Hematopoietic multipotent progenitor cell treated with erythropoietin and hydrocortisone succinate and interleukin-3 and kit ligand, for 15 days (in vitro differentiated cells): Measurements from ENCODE around the gene LHPP.
A peak's percentile ranks its signal among the peaks of the same experiment; 100 is the strongest.

ENCODE experiments used
- DNase-seq: peaks from one replicate; pipeline ENCODE4 v3.0.0-alpha.2; 2015; ENCODE audit warnings: low spot score

Gene LHPP

DNA sequence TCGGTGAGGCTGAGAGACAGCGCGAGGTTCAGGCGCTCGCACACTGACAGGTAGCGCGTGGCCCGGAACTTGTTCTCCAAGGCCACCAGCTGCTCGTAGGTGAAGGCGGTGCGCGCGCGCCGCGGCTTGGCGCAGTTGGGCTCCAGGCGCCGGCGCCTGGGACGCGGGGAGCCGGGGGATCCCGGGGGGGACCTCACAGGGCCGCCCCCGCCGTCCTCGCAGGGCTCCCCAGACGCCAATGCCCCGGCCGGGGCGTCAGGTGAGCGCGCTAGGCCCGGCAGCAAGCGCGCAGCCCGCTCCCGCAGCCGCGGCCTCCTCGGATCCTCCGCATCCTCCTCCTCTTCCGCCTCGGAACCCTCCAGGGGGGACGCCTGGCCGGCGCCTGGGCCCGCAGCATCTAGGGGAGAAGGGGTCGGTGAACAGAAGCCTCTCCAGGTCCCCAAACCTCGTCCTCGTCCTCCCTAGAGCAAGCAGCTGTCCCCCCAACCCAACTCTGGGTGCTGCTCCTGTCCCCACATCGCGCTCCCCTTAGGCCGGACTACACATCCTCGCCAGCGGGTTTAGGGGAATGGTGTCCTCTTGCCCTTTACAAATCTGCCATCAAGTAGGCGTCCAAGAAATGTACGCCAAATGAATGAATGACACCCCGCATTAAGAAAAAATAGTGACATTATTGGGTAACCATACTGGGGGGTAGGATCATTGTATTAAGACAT is 13.7 kb upstream of the LHPP start:
- DNase-seq = no peak

DNA sequence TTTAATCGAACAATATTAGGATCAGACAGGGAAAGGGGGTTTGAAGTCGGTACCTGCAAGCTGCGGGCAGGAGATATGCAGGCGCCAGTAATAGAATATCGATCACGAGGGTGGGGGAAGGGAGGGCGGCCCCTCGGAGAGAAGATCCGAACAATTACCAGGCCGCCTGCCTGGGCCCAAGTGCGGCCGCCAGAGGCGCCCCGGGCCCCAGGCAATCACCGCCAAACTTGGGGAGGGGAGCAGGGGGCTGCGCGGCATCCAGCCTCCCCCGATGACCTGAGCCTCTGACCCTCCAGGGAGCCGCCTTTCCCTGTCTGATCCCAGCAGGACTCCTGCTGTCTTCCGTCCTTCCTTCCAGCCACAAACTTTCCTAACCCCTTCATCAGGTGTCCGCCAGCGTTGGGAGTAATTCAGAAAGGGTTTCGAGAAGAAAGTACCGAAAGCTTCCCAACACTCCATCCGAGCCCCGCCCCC is 12.9 kb upstream of the LHPP start:
- no peak for DNase-seq

DNA sequence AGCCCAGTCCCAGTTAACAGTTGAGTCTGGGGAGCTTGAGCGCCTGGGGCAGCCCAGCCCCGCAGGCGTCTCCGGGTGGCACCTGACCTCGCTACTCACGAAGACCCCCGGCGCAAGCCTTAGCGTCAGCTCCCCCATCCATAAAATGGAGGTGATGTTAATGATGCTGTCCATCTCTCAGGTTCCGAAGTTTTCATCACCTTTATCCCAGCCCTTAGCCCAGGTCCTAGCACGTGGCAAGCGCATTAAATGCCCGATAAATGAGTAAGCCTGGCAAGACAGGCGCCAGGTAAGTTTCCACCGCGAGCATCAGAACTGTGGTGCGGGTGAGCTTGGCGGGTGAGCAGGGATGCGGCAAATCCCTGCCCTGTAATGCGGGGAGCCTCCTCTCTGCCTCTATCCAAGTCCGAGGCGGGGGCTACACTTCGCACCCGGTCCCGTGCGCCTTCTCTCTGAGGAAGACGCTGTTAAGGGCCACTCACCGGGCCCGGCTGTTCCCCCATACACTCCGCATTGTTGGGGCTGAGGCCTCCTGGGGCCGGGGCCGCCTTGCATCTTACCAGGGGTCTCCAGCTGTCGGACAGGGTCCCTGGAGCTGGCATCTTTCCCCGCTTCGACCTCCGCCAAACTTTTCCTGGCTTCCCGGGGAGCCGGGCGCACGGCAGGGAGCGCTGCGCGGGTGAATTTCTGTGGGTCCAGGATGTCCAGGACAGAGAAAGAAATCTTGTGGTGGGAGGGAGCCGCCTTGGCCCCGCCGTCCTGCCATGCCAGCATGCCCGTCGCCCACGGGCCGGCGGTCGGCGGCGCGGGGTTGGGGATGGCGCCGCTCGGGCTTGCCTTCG is 12.2 kb upstream of the LHPP start:
- DNase-seq = no peak

DNA sequence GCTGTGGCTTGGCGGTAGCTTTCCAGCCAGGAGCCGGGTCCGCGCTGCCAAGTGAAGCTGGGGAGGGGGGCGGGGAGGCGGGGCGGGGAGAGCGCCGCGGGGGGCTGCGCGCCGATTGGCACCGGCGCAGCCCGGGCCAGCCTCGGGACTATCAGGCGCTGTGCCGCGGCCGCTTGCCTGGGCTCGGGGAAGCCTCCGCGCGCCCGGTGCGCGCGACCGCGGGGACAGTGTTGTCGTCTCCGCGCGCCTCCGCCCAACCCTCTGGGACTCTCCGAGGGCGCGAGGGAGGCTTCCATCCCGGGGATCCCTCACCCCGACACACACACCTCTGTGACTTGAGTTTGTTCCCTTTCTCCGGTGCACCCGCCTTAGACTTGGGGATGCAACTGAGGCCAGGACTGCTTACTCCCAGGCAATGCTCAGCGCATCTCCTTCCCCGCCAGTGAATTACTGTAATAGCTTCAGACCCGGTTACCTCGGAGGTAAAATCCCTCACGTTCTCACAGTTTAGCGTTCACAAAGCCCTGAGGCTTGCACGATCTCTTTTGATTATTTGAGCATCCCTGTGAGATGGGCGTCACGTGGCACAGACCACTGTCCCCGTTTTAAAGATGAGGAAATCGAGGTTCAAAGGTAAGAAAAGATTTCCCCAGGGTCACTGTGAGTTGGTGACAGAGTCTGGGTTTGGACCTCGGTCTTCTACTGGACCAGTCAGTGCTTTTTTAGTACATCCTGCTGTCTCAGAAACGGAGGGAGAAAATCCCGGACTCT is 11.4 kb upstream of the LHPP start, which contains the start of gene NKX1-2:
TSS of gene NKX1-2 (minus strand) at position 24 of the 771 bp plus-strand sequence. CDS start 92 bp downstream, outside the sequence.
- DNase-seq = no peak

- no peak for DNase-seq
These were observed 10.9 kb upstream of the LHPP start for GRCh38 chr10:124450783-124451057.

DNA sequence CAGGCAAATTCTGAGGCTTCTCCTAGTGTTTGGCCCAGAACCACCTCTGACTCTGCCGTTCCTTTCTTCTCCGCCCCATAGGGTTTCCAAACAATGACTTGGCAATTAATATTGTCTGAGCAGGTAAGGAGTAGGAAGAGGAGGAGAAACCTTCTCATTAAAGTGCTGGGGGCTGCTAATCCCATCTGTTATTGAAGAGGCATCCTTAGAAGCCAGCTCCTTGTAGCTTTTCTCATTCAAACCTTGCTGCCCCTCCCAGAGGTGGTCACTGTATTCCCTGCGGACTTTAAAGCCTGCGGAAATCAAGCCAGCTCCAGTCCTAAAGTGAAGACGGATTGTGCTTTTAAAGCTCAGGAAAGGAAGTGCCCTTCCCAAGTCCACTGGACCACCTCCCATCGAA is 10.3 kb upstream of the LHPP start:
- no peak for DNase-seq

DNA sequence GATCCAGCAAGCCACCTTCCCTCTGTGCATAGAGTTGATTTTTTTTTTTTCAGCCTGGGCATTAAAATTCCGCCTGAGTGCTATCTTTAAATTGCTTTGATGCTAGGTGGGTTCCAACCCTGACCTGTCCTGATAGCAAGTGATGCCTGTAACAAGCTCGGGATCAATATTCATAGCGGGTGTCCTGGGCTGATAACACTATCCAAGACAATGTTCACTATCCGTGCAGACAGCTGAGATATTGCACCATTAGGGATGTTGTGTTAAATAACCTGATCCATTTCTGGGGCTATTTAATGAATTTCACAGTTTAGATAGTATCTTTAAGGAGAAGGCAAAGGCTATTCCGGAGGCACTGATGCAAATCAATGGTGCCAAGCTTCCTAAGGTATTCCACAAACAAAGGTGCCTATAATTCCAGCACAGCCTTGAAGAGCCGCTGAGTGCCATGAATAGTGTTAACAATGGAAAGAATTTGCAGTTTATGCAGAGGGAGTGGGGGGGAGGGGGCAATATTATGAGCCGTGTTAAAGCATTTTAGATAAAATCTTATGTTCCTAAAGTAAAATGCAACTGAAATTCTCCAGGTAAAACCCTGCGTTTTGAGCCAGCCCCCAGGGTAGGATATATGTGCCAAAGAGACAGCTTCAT is 7.5 kb upstream of the LHPP start:
- no peak for DNase-seq

DNA sequence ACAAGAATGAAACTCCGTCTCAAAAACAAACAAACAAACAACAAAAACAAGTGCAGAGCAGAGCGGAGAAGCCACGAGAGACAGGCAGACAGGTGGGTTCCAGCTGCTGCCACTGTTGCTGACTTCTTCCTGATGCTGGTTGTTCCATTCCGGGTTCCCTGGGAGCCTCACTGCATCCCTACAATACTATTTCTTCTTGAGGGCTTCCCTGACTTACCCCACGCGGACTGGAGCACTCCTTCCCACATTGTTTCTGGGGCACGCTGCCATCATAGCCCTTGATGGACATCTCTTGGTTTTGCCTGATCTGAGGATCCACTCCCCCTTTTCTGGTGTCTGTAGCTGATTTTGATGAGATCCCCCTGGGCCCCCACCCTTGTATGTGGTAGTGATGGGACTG is 6.2 kb upstream of the LHPP start:
- DNase-seq = no peak

- DNase-seq = no peak
These were observed 3.1 kb upstream of the LHPP start for GRCh38 chr10:124458473-124458872.

DNA sequence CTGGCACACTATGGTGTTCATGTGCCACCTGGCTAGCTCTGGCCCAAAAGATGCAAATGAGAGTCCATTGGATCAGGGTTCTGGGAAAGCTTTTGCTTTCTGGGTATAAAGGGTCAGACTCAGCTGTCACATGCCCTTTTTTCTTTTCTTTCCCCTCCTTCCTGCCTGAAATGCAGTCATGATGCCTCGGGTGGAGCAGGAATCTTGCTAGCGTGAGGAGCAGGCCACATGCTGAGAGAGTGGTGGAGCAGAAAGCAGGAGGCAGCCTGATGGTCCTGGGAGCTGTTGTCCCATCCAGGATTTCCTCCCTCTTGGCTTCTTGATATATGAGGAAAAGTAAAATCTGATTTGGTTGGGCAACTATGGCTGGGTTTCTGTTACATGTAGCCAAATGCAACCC is 2.7 kb upstream of the LHPP start:
- DNase-seq = no peak

- no peak for DNase-seq
These were observed 2.2 kb upstream of the LHPP start for GRCh38 chr10:124459395-124459794.

DNA sequence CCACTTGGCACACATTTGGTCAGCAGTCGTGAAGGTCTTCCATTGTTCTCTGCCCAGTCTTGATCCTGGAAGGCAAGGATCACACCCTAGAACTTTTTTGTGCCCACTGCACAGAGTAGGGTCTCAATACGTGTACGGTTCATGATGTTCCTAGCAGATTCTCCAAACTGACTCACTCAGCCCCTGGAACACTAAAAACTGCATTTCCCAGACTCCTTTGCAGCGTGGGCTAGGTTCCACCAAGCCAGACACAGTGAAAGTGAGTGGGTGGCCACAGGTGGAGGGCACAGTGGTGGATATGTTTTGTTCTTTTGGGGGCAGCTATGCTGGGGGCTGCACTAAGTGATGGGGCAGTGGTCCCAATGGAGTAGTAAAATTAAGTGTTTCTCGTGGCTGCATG is 1.5 kb upstream of the LHPP start:
- no peak for DNase-seq

DNA sequence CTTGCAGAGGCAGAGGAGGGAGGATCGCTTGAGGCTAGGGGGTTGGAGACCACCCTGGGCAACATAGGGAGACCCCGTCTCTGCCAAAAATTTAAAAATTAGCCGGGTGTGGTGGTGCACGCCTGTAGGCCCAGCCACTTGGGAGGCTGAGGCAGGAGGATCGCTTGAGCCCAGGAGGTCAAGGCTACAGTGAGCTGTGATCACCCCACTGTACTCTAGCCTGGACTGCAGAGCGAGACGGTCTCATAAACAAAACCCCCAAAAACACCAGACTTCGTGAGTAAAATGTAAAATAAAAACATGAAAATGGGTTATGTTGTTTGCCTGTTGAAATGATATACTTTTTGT is 699 bp downstream of the LHPP start:
- DNase-seq = no peak

- DNase-seq = peak; percentile 21
These were observed 2.7 kb downstream of the LHPP start for GRCh38 chr10:124464028-124464965.

- DNase-seq = no peak
These were observed 3.6 kb downstream of the LHPP start for GRCh38 chr10:124465003-124465776.

GRCh38 chr10:124465777-124466488 is 4.3 kb downstream of the LHPP start:
- DNase-seq = peak; percentile 59

DNA sequence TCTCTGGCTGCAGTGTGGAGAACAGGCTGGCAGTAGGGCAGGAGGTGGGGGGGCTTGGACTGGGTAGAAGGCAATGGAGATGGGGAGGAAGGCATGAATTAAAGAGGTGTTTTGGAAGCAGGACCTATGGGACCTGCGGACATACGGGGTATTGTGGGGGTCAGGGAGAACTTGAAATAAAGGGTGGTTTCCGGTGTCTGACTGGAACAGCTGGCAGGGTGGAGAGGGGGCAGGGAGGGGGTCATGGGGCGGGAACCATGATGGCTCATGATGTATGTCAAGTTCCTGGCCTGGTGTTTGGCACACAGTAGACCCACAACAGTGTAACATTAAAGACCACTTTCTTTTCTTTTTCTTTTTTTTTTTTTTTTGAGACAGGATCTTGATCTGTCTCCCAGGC is 5.5 kb downstream of the LHPP start:
- no peak for DNase-seq

GRCh38 chr10:124468624-124469023 is 7.0 kb downstream of the LHPP start:
- no peak for DNase-seq

DNA sequence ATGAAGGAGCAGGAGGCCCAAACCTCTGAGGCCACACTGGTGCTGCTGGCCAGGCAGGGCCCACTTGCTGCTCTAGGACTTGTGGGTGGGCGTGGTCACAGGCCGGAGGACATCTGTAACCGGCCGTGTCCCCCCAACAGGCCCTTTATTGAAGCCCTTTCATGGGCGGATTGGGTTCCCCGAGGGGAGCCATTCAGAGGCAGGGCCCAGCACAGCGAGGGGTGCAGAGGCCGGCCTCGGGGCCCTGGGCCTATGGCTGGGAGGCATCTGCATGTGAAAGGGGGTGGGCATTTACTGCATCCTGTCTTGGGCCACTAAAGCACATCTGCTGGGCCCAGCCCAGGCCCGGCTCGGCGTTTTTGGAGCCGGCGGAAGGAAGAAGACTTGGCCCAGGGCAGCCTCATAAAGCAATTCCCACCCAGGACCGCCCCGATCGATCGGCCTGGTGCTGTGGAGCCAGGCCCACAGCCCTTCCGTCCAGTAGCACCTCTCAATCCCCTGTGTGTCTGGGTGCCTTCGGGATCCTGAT is 8.4 kb downstream of the LHPP start:
- DNase-seq = no peak
